ENCODE results near the gene TMEM235. TPM values are rescaled to one million over a fixed set of nuclear protein-coding genes. Genes with fewer than 3 reads are reported as not detected.

Gene TMEM235
- total RNA-seq, 1 donor from 2014 or later: not detected

DNA sequence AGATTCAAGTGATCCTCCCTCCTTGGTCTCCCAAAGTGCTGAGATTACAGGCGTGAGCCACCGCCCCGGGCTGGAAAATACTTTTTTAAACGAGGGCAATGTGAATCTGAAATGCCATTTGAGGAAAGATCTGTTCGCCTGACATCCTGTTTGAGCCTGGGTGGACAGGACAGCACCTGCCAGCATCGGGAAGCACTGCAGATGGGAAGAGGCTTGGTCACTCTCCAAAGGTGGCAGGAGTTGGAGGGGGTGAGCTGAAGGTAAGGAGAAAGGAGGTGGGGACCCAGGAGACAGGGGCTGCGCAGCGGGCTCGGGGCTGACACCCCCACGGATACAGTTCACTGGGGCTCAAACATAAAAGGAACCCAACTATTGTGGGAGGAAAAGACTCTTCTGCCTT, 21.3 kb upstream of the TMEM235 start:
- Mint-ChIP-seq H3K4me3 (no peak overlapping the region), H3K4me1 (no peaks in the 10 kb centered on the region), H3K9me3 (no peaks in the 10 kb centered on the region), H3K27me3 (ENCODE audit: insufficient read depth, low read depth) (peaks cover 3% of the 10 kb centered on the region), H3K27ac (peak overlapping the region; percentile 62), H3K36me3 (peaks cover 2% of the 10 kb centered on the region)
- Histone ChIP-seq H3K9me3 (ENCODE audit: low read depth) (no peaks in the 10 kb centered on the region), H3K4me2 (no peak overlapping the region), H3K27me3 (no peaks in the 10 kb centered on the region), H3F3A (ENCODE audit: low read depth) (no peaks in the 10 kb centered on the region), H2AFZ (replicated peaks) (no peak overlapping the region), H3K9ac (no peak overlapping the region), H3K4me3 (no peak overlapping the region), H3K36me3 (no peaks in the 10 kb centered on the region), H4K20me1 (ENCODE audit: low read depth) (no peaks in the 10 kb centered on the region), H3K27ac (no peak overlapping the region), H3K79me2 (ENCODE audit: low read depth) (peaks cover 11% of the 10 kb centered on the region), H3K4me1 (peaks cover 5% of the 10 kb centered on the region)
- DNase-seq (ENCODE audit: low spot score): no peak
- TF ChIP-seq, protein P1, sequence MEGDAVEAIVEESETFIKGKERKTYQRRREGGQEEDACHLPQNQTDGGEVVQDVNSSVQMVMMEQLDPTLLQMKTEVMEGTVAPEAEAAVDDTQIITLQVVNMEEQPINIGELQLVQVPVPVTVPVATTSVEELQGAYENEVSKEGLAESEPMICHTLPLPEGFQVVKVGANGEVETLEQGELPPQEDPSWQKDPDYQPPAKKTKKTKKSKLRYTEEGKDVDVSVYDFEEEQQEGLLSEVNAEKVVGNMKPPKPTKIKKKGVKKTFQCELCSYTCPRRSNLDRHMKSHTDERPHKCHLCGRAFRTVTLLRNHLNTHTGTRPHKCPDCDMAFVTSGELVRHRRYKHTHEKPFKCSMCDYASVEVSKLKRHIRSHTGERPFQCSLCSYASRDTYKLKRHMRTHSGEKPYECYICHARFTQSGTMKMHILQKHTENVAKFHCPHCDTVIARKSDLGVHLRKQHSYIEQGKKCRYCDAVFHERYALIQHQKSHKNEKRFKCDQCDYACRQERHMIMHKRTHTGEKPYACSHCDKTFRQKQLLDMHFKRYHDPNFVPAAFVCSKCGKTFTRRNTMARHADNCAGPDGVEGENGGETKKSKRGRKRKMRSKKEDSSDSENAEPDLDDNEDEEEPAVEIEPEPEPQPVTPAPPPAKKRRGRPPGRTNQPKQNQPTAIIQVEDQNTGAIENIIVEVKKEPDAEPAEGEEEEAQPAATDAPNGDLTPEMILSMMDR (IDR thresholded peaks at IDR 0.05): no peak
- TF ChIP-seq EZH2 (IDR thresholded peaks at IDR 0.05) (no peak), EZH2phosphoT487 (IDR thresholded peaks at IDR 0.05) (no peak)

DNA sequence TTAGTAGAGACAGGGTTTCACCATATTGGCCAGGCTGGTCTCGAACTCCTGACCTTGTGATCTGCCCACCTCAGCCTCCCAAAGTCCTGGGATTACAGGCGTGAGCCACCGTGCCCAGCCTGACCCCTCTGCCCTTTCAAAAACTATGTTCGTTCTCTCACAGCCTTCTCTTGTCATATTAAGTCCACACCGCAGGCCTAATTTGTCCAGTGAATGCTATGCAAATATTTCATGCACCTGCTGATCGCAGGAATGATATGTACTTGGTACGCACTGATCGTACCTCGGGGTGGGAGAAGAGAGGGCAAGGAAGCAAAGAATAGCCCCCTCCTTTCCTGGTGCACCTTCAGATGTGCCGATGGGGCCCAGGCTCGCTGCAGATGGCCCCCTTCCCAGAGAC, 20.4 kb upstream of the TMEM235 start:
- Mint-ChIP-seq H3K27me3 (ENCODE audit: insufficient read depth, low read depth) (peaks cover 3% of the 10 kb centered on the region), H3K9me3 (no peaks in the 10 kb centered on the region), H3K36me3 (peaks cover 4% of the 10 kb centered on the region), H3K4me1 (peaks cover 6% of the 10 kb centered on the region), H3K27ac (no peak overlapping the region), H3K4me3 (no peak overlapping the region)
- no peak for DNase-seq (ENCODE audit: low spot score)
- TF ChIP-seq EZH2 (IDR thresholded peaks at IDR 0.05): no peak
- TF ChIP-seq EZH2phosphoT487 (IDR thresholded peaks at IDR 0.05): no peak
- TF ChIP-seq, protein P1 (IDR thresholded peaks at IDR 0.05): no peak
- Histone ChIP-seq H3K9me3 (ENCODE audit: low read depth) (no peaks in the 10 kb centered on the region), H3F3A (ENCODE audit: low read depth) (no peaks in the 10 kb centered on the region), H4K20me1 (ENCODE audit: low read depth) (peaks cover 4% of the 10 kb centered on the region), H3K4me3 (no peak overlapping the region), H3K9ac (no peak overlapping the region), H3K4me2 (no peak overlapping the region), H3K4me1 (peaks cover 11% of the 10 kb centered on the region), H3K79me2 (ENCODE audit: low read depth) (peaks cover 20% of the 10 kb centered on the region), H3K27ac (no peak overlapping the region), H3K36me3 (no peaks in the 10 kb centered on the region), H3K27me3 (no peaks in the 10 kb centered on the region), H2AFZ (replicated peaks) (no peak overlapping the region)

DNA sequence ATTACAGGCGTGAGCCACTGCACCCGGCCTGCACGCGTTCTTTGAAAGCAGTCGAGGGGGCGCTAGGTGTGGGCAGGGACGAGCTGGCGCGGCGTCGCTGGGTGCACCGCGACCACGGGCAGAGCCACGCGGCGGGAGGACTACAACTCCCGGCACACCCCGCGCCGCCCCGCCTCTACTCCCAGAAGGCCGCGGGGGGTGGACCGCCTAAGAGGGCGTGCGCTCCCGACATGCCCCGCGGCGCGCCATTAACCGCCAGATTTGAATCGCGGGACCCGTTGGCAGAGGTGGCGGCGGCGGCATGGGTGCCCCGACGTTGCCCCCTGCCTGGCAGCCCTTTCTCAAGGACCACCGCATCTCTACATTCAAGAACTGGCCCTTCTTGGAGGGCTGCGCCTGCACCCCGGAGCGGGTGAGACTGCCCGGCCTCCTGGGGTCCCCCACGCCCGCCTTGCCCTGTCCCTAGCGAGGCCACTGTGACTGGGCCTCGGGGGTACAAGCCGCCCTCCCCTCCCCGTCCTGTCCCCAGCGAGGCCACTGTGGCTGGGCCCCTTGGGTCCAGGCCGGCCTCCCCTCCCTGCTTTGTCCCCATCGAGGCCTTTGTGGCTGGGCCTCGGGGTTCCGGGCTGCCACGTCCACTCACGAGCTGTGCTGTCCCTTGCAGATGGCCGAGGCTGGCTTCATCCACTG, 17.3 kb upstream of the TMEM235 start, which contains the start of gene BIRC5:
Gene BIRC5, plus strand, starts transcription at position 238 of the 690 bp plus-strand sequence. Its CDS starts 64 bp downstream, at position 302.
- H3K36me3 ChIP-seq: peaks cover 4% of the 10 kb centered on the region
- TF ChIP-seq EZH2 (IDR thresholded peaks at IDR 0.05): no peak
- TF ChIP-seq EZH2phosphoT487 (IDR thresholded peaks at IDR 0.05): no peak
- TF ChIP-seq, protein P1 (IDR thresholded peaks at IDR 0.05): no peak
- H3F3A ChIP-seq (ENCODE audit: low read depth): peaks cover 10% of the 10 kb centered on the region
- H3K4me1 ChIP-seq: peaks cover 11% of the 10 kb centered on the region
- Mint-ChIP-seq H3K4me3 (peak within 1 kb of the TSS; percentile 98), H3K27me3 (ENCODE audit: insufficient read depth, low read depth) (peaks cover 3% of the 10 kb centered on the region), H3K4me1 (peaks cover 11% of the 10 kb centered on the region), H3K36me3 (peaks cover 15% of the 10 kb centered on the region), H3K9me3 (no peaks in the 10 kb centered on the region), H3K27ac (peak within 1 kb of the TSS; percentile 98)
- H3K9ac ChIP-seq: peak within 1 kb of the TSS; percentile 56
- no peaks in the 10 kb centered on the region for H3K9me3 ChIP-seq (ENCODE audit: low read depth)
- no peaks in the 10 kb centered on the region for H3K27me3 ChIP-seq
- peak within 1 kb of the TSS; percentile 87 for H3K4me3 ChIP-seq
- H3K79me2 ChIP-seq (ENCODE audit: low read depth): peaks cover 51% of the 10 kb centered on the region
- peak within 1 kb of the TSS; percentile 94 for H3K4me2 ChIP-seq
- no peak within 1 kb of the TSS for H3K27ac ChIP-seq
- H2AFZ ChIP-seq (replicated peaks): peak within 1 kb of the TSS; percentile 77
- peak; percentile 98 for DNase-seq (ENCODE audit: low spot score)
- peaks cover 11% of the 10 kb centered on the region for H4K20me1 ChIP-seq (ENCODE audit: low read depth)

Measured in neural progenitor cell (in vitro differentiated cells).